ENCODE measurements around the gene SNRPE. TPM values are rescaled to one million over a fixed set of nuclear protein-coding genes. Genes with fewer than 3 reads are reported as not detected.
A peak's percentile ranks its signal among the peaks of the same experiment; 100 is the strongest.

The SNRPE gene
- total and polyA plus RNA-seq, 9 of the 15 experiments (the other 6 are each of a cell fraction or from before 2014, with no cell fraction given) = 216 to 1,893 (median 487) TPM

- TF ChIP-seq, protein P1, sequence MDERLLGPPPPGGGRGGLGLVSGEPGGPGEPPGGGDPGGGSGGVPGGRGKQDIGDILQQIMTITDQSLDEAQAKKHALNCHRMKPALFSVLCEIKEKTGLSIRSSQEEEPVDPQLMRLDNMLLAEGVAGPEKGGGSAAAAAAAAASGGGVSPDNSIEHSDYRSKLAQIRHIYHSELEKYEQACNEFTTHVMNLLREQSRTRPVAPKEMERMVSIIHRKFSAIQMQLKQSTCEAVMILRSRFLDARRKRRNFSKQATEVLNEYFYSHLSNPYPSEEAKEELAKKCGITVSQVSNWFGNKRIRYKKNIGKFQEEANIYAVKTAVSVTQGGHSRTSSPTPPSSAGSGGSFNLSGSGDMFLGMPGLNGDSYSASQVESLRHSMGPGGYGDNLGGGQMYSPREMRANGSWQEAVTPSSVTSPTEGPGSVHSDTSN (CRISPR knock-in tag; IDR thresholded peaks at IDR 0.05; ENCODE audit: low read depth) = no peak
- TF ChIP-seq, protein P1 (tag; conservative IDR thresholded peaks at IDR 0.05; ENCODE audit: low read depth) = no peak
- no peak for TF ChIP-seq SMARCE1 (IDR thresholded peaks at IDR 0.05)
- TF ChIP-seq SMAD2 (IDR thresholded peaks at IDR 0.05; ENCODE audit: low read depth, low read length) = no peak
- TF ChIP-seq ZNF124 (CRISPR knock-in tag; IDR thresholded peaks at IDR 0.05) = no peak
- peak; percentile 99 for TF ChIP-seq ELF1 (tag; IDR thresholded peaks at IDR 0.05)
- peak; percentile 99 for TF ChIP-seq ETV1 (tag; conservative IDR thresholded peaks at IDR 0.05; ENCODE audit: low read depth)
- TF ChIP-seq, protein P2, sequence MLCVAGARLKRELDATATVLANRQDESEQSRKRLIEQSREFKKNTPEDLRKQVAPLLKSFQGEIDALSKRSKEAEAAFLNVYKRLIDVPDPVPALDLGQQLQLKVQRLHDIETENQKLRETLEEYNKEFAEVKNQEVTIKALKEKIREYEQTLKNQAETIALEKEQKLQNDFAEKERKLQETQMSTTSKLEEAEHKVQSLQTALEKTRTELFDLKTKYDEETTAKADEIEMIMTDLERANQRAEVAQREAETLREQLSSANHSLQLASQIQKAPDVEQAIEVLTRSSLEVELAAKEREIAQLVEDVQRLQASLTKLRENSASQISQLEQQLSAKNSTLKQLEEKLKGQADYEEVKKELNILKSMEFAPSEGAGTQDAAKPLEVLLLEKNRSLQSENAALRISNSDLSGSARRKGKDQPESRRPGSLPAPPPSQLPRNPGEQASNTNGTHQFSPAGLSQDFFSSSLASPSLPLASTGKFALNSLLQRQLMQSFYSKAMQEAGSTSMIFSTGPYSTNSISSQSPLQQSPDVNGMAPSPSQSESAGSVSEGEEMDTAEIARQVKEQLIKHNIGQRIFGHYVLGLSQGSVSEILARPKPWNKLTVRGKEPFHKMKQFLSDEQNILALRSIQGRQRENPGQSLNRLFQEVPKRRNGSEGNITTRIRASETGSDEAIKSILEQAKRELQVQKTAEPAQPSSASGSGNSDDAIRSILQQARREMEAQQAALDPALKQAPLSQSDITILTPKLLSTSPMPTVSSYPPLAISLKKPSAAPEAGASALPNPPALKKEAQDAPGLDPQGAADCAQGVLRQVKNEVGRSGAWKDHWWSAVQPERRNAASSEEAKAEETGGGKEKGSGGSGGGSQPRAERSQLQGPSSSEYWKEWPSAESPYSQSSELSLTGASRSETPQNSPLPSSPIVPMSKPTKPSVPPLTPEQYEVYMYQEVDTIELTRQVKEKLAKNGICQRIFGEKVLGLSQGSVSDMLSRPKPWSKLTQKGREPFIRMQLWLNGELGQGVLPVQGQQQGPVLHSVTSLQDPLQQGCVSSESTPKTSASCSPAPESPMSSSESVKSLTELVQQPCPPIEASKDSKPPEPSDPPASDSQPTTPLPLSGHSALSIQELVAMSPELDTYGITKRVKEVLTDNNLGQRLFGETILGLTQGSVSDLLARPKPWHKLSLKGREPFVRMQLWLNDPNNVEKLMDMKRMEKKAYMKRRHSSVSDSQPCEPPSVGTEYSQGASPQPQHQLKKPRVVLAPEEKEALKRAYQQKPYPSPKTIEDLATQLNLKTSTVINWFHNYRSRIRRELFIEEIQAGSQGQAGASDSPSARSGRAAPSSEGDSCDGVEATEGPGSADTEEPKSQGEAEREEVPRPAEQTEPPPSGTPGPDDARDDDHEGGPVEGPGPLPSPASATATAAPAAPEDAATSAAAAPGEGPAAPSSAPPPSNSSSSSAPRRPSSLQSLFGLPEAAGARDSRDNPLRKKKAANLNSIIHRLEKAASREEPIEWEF (CRISPR knock-in tag; IDR thresholded peaks at IDR 0.05) = no peak; the same call in 1 of the 2 replicates
- peak; percentile 65; the same call in 1 of the 2 replicates for TF ChIP-seq GTF2E2 (tag; IDR thresholded peaks at IDR 0.05)
- peak; percentile 94; the same call in 1 of the 2 replicates for TF ChIP-seq ZNF830 (CRISPR knock-in tag; IDR thresholded peaks at IDR 0.05)
- TF ChIP-seq RBM14 (IDR thresholded peaks at IDR 0.05; ENCODE audit: borderline replicate concordance, insufficient read depth, low read depth, low read length) = no peak
- TF ChIP-seq STAG1 (CRISPR knock-in tag; IDR thresholded peaks at IDR 0.05; ENCODE audit: borderline replicate concordance) = peak; percentile 97
- no peak for TF ChIP-seq MCM3 (IDR thresholded peaks at IDR 0.05)
- TF ChIP-seq RAD51 (IDR thresholded peaks at IDR 0.05; ENCODE audit: borderline replicate concordance, low read depth) = peak; percentile 89
- TF ChIP-seq DACH1 (IDR thresholded peaks at IDR 0.05; ENCODE audit: partially characterized antibody) = no peak
- TF ChIP-seq, protein P3, sequence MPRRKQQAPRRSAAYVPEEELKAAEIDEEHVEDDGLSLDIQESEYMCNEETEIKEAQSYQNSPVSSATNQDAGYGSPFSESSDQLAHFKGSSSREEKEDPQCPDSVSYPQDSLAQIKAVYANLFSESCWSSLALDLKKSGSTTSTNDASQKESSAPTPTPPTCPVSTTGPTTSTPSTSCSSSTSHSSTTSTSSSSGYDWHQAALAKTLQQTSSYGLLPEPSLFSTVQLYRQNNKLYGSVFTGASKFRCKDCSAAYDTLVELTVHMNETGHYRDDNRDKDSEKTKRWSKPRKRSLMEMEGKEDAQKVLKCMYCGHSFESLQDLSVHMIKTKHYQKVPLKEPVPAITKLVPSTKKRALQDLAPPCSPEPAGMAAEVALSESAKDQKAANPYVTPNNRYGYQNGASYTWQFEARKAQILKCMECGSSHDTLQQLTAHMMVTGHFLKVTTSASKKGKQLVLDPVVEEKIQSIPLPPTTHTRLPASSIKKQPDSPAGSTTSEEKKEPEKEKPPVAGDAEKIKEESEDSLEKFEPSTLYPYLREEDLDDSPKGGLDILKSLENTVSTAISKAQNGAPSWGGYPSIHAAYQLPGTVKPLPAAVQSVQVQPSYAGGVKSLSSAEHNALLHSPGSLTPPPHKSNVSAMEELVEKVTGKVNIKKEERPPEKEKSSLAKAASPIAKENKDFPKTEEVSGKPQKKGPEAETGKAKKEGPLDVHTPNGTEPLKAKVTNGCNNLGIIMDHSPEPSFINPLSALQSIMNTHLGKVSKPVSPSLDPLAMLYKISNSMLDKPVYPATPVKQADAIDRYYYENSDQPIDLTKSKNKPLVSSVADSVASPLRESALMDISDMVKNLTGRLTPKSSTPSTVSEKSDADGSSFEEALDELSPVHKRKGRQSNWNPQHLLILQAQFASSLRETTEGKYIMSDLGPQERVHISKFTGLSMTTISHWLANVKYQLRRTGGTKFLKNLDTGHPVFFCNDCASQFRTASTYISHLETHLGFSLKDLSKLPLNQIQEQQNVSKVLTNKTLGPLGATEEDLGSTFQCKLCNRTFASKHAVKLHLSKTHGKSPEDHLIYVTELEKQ (CRISPR knock-in tag; IDR thresholded peaks at IDR 0.05) = no peak
- TF ChIP-seq HDAC1 (IDR thresholded peaks at IDR 0.05) = peak; percentile 94 to 100
These were observed at the start of gene SNRPE (continued) for GRCh38 chr1:203861379-203862184.

All from K562 (cell line).